ENCODE data around the gene CRYBA1. TPM values are rescaled to one million over a fixed set of nuclear protein-coding genes. Genes with fewer than 3 reads are reported as not detected.

The CRYBA1 gene, protein sequence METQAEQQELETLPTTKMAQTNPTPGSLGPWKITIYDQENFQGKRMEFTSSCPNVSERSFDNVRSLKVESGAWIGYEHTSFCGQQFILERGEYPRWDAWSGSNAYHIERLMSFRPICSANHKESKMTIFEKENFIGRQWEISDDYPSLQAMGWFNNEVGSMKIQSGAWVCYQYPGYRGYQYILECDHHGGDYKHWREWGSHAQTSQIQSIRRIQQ
- total RNA-seq: not detected in 2 replicates

DNA sequence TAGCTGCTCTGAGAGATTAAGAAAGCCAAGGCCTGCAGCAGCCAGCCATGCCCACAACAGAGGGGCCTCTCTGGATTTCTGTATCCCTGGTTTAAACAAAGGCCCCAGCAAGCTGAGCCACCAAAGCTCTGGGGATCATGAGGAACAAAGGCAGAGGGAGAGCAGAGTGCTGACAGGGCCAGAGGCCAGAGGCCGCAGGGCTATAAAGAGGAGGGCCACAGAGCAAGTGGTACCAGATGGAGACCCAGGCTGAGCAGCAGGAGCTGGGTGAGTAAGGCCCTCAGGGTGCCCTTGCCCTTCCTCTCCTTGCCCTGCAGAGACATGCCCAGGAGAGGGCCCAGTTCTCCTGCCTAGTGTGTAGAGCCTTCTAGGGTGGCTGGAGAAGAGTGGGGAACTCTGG, at the start of gene CRYBA1:
Gene CRYBA1 (plus strand): TSS at position 232 of the 400 bp plus-strand sequence. CDS start 5 bp downstream, at position 237.

DNA sequence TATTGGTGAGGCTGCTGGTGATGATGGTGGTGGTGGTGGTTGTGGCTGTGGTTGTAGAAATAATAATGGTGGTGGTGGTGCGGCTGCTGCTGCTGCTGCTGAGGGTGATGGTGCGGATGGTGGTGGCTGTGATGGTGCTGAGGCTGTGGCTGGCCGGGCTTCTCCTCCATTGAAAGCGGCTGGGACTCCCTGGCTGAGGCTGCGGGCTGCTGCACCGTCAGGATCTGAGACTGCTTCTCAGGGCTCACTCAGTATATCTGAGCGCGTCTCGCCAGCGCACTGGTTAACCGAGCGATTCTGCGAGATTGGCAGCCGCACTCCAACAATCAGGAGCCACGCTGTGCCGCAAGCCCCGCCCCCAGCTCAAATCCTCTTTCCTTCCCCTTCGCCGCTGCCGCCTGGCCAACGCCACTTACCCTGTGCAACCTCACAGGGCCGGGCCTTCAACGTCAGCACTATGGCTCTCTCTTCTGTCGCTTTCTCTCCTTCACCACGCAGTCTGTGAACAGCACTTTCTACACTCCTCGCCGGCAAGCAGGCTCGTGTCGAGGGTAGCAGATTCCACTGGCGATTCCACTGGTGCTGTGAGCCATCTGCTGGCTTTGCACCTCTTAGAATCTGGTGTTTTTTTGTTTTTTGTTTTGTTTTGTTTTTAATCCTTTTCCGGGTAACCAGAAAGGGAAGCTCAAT, 47.4 kb downstream of the CRYBA1 start, which contains the start of gene NUFIP2:
Gene NUFIP2 (minus strand): TSS at position 259 of the 690 bp plus-strand sequence. CDS start 89 bp downstream, at position 170.

Other genes starting within 250 kb of the CRYBA1 start
- not detected in 2 replicates for gene SEZ6, start 240.8 kb upstream of the CRYBA1 start, total RNA-seq
- 2.6 and 3.5 TPM in 2 replicates for gene PIPOX, start 203.7 kb upstream of the CRYBA1 start, total RNA-seq
- 8.1 and 21.1 TPM in 2 replicates for gene MYO18A, start 66.5 kb upstream of the CRYBA1 start, total RNA-seq
- 25.0 and 38.0 TPM in 2 replicates for gene NUFIP2, start 47.3 kb downstream of the CRYBA1 start, total RNA-seq
- 38.7 and 57.3 TPM in 2 replicates for gene TAOK1, start 143.5 kb downstream of the CRYBA1 start, total RNA-seq